Sigmoid colon (tissue), 7 donors: Measurements from ENCODE around the gene SLC6A9. TPM values are rescaled to one million over a fixed set of nuclear protein-coding genes. Genes with fewer than 3 reads are reported as not detected.

Source experiments
- DNase-seq: peaks from one replicate; pipeline ENCODE4 v3.0.0-alpha.2; 2019
- H3K27ac ChIP-seq, 4 donors: fragments of 200-600 bp; sonication (generic); one replicate each; pipeline ENCODE4 v1.5.1; 2016 to 2019; ENCODE audit warnings: mild to moderate bottlenecking in 1 of 4
- H3K27me3 ChIP-seq, 3 donors: fragments of 200-600 bp; sonication (generic); one replicate each; pipeline ENCODE4 v1.5.1; 2019; ENCODE audit warnings: mild to moderate bottlenecking in 1 of 3
- H3K36me3 ChIP-seq, 4 donors: fragments of 200-600 bp; sonication (generic); one replicate each; pipeline ENCODE4 v1.5.1; 2016 to 2019
- H3K4me1 ChIP-seq, 4 donors: fragments of 200-600 bp; sonication (generic); one replicate each; pipeline ENCODE4 v1.5.1; 2017 to 2019
- H3K4me3 ChIP-seq, 4 donors: fragments of 200-600 bp; sonication (generic); one replicate each; pipeline ENCODE4 v1.5.1; 2017 to 2019; ENCODE audit warnings: mild to moderate bottlenecking in 2 of 4, moderate library complexity in 1 of 4
- H3K9me3 ChIP-seq, 4 donors: fragments of 200-600 bp in 3 of 4; sonication (generic) in 3 of 4; one replicate each; pipeline versions ENCODE4 v1.5.1 to v1.6.1; 2013 to 2019
- CTCF ChIP-seq, 4 experiments: fragments of 450-650 bp in 3 of 4; fragments of 200-600 bp in 1 of 4; IDR thresholded peaks; one replicate each; pipeline ENCODE4 v1.5.1; 2016 to 2019; ENCODE audit warnings: antibody characterized with exemption in 4 of 4, mild to moderate bottlenecking in 3 of 4, moderate library complexity in 2 of 4
- EP300 ChIP-seq, 4 donors: sonication (generic); formaldehyde crosslinking; IDR thresholded peaks; one replicate each; pipeline ENCODE4 v1.6.1; 2017; ENCODE audit warnings: antibody characterized with exemption in 4 of 4
- POLR2A ChIP-seq, 2 donors: fragments of 450-650 bp; IDR thresholded peaks; one replicate each; pipeline ENCODE4 v1.6.1; 2016; ENCODE audit warnings: antibody characterized with exemption in 2 of 2, mild to moderate bottlenecking in 2 of 2, moderate library complexity in 2 of 2
- POLR2AphosphoS5 ChIP-seq, 4 donors: sonication (generic); formaldehyde crosslinking; IDR thresholded peaks; one replicate each; pipeline ENCODE4 v1.6.1; 2017; ENCODE audit warnings: antibody characterized with exemption in 4 of 4
- WGBS, 2 donors: extraction: QIAGEN DNeasy Blood & Tissue Kit; methylation state at CpG; one replicate each; pipeline ENCODE4 v1.1.7; 2013; 5-methylcytosine and 5-hydroxymethylcytosine counted together
- intact Hi-C: fragments of 100-400 bp; cut with DNase I; formaldehyde crosslinking; loops from one replicate; pipeline ENCODE4 v1.15.1; 2023
- polyA plus RNA-seq, 3 donors: library from polyadenylated mRNA; stranded (reverse); fragments of 200-250 nt; gene quantifications; one replicate each; pipeline ENCODE4 v1.2.3, GENCODE V29; 2013
- total RNA-seq, 4 donors: library from RNA; depleted of rRNA; stranded (reverse); fragments of >200 nt; gene quantifications; one replicate each; pipeline ENCODE4 v1.1.0, GENCODE V29; 2016
- donor health status: healthy with polysubstance abuse.
- donor health status: Bipolar disorder and iron deficiency.
- donor health status: healthy.

SLC6A9 gene
- total and polyA plus RNA-seq, 7 donors: 2.4 to 24.5 (median 5.9) TPM

- intact Hi-C loops: no loop called here
- Histone ChIP-seq H3K4me1 (peaks cover 0 to 65% (median 45%) of the 10 kb centered on the region in 4 donors), H3K4me3 (peak within 1 kb of the TSS; percentile 82 to 94 (median 90)), H3K36me3 (peaks cover 0 to 31% (median 18%) of the 10 kb centered on the region in 4 donors), H3K9me3 (no peaks in the 10 kb centered on the region), H3K27me3 (no peaks in the 10 kb centered on the region), H3K27ac (peak within 1 kb of the TSS; percentile 91 to 97 (median 96))
- peak; percentile 98 for DNase-seq
- 0% methylated on average over 93 of the region's 93 CpGs for WGBS, 2 donors
- peak; percentile 95 to 99 (median 98) for TF ChIP-seq POLR2AphosphoS5 (IDR thresholded peaks at IDR 0.05)
- TF ChIP-seq CTCF (IDR thresholded peaks at IDR 0.05): peak; percentile 5 to 38 (median 32)
- TF ChIP-seq POLR2A (IDR thresholded peaks at IDR 0.05): peak; percentile 88 to 95
- peak in 1 of 4 donors; percentile 71 for TF ChIP-seq EP300 (IDR thresholded peaks at IDR 0.05)
Measured at GRCh38 chr1:43974443-43975248, 56.6 kb downstream of the SLC6A9 start, which contains the start of gene ATP6V0B. Gene ATP6V0B (plus strand): TSS chr1:43974960. CDS start chr1:43975041, 81 bp downstream.

GRCh38 chr1:43973981-43974442, 57.2 kb downstream of the SLC6A9 start:
- TF ChIP-seq POLR2AphosphoS5 (IDR thresholded peaks at IDR 0.05) (no peak), EP300 (IDR thresholded peaks at IDR 0.05) (no peak)
- Histone ChIP-seq H3K4me1 (peaks cover 0 to 62% (median 45%) of the 10 kb centered on the region in 4 donors), H3K27ac (peak overlapping the region; percentile 91 to 97 (median 96)), H3K9me3 (no peaks in the 10 kb centered on the region), H3K36me3 (peaks cover 0 to 31% (median 18%) of the 10 kb centered on the region in 4 donors), H3K4me3 (peak overlapping the region; percentile 82 to 94 (median 90)), H3K27me3 (no peaks in the 10 kb centered on the region)
- 29 to 39% methylated on average over 9 of the region's 9 CpGs for WGBS, 2 donors
- no peak for DNase-seq
- intact Hi-C loops: no loop called here

- Histone ChIP-seq H3K27me3 (no peaks in the 10 kb centered on the region), H3K4me3 (no peak overlapping the region), H3K4me1 (peaks cover 0 to 39% (median 25%) of the 10 kb centered on the region in 4 donors), H3K36me3 (peaks cover 0 to 17% (median 11%) of the 10 kb centered on the region in 4 donors), H3K27ac (no peak overlapping the region), H3K9me3 (no peaks in the 10 kb centered on the region)
- WGBS, 2 donors: 97% methylated on average over 17 of the region's 17 CpGs
- intact Hi-C loops: no loop called here
- TF ChIP-seq EP300 (IDR thresholded peaks at IDR 0.05) (no peak), POLR2AphosphoS5 (IDR thresholded peaks at IDR 0.05) (no peak), CTCF (IDR thresholded peaks at IDR 0.05) (no peak), POLR2A (IDR thresholded peaks at IDR 0.05) (no peak)
- DNase-seq: no peak
Measured at GRCh38 chr1:43971336-43971980, 59.8 kb downstream of the SLC6A9 start.

- H3K9me3 ChIP-seq: no peaks in the 10 kb centered on the region
- intact Hi-C loops: loop anchor here (1.0 kb wide), 1 partner anchor 25 kb away; the partner anchor contains the start of gene IPO13
- H3K27me3 ChIP-seq: no peaks in the 10 kb centered on the region
- peaks cover 0 to 20% (median 10%) of the 10 kb centered on the region in 4 donors for H3K36me3 ChIP-seq
- 92 to 93% methylated on average over 9 of the region's 9 CpGs for WGBS, 2 donors
- H3K27ac ChIP-seq: no peak overlapping the region
- TF ChIP-seq POLR2A (IDR thresholded peaks at IDR 0.05): no peak
- TF ChIP-seq POLR2AphosphoS5 (IDR thresholded peaks at IDR 0.05): no peak
- no peak for TF ChIP-seq CTCF (IDR thresholded peaks at IDR 0.05)
- TF ChIP-seq EP300 (IDR thresholded peaks at IDR 0.05): no peak
- H3K4me1 ChIP-seq: peaks cover 0 to 34% (median 20%) of the 10 kb centered on the region in 4 donors
- DNase-seq: no peak
- H3K4me3 ChIP-seq: peak overlapping the region in 2 of 4 donors; percentile 69 to 90
Measured at GRCh38 chr1:43970911-43971310, 60.4 kb downstream of the SLC6A9 start.
